ENCODE measurements around the gene MORN1.

Gene MORN1

GRCh38 chr1:2350501-2350900 is 40.9 kb downstream of the MORN1 start:
- DNase-seq (ENCODE audit: low read depth) = no peak

- no peak for DNase-seq (ENCODE audit: low read depth)
Observed at GRCh38 chr1:2349806-2350205, 41.5 kb downstream of the MORN1 start.

GRCh38 chr1:2348346-2349325 is 42.7 kb downstream of the MORN1 start:
- DNase-seq (ENCODE audit: low read depth) = no peak

GRCh38 chr1:2347896-2348295 is 43.5 kb downstream of the MORN1 start:
- no peak for DNase-seq (ENCODE audit: low read depth)

- DNase-seq (ENCODE audit: low read depth) = no peak
Observed at GRCh38 chr1:2347409-2347785, 44.0 kb downstream of the MORN1 start.

GRCh38 chr1:2346691-2347408 is 44.5 kb downstream of the MORN1 start:
- no peak for DNase-seq (ENCODE audit: low read depth)

GRCh38 chr1:2345297-2346075 is 45.9 kb downstream of the MORN1 start:
- no peak for DNase-seq (ENCODE audit: low read depth)

GRCh38 chr1:2344744-2345296 is 46.5 kb downstream of the MORN1 start:
- no peak for DNase-seq (ENCODE audit: low read depth)

- DNase-seq (ENCODE audit: low read depth) = no peak
Observed at GRCh38 chr1:2344121-2344681, 47.2 kb downstream of the MORN1 start.

GRCh38 chr1:2343023-2343935 is 48.1 kb downstream of the MORN1 start:
- no peak for DNase-seq (ENCODE audit: low read depth)

GRCh38 chr1:2342384-2343022 is 48.9 kb downstream of the MORN1 start:
- DNase-seq (ENCODE audit: low read depth) = no peak

- no peak for DNase-seq (ENCODE audit: low read depth)
Observed at GRCh38 chr1:2341706-2342383, 49.5 kb downstream of the MORN1 start.

- no peak for DNase-seq (ENCODE audit: low read depth)
Observed at GRCh38 chr1:2340918-2341254, 50.5 kb downstream of the MORN1 start.

- DNase-seq (ENCODE audit: low read depth) = no peak
Observed at GRCh38 chr1:2340086-2340917, 51.1 kb downstream of the MORN1 start.

- DNase-seq (ENCODE audit: low read depth) = no peak
Observed at GRCh38 chr1:2339206-2340085, 51.9 kb downstream of the MORN1 start.

- no peak for DNase-seq (ENCODE audit: low read depth)
Observed at GRCh38 chr1:2337501-2337900, 53.9 kb downstream of the MORN1 start.

- DNase-seq (ENCODE audit: low read depth) = no peak
Observed at GRCh38 chr1:2337081-2337480, 54.3 kb downstream of the MORN1 start.

- no peak for DNase-seq (ENCODE audit: low read depth)
Observed at GRCh38 chr1:2336499-2336898, 54.9 kb downstream of the MORN1 start.

Data from stimulated activated CD4-positive, alpha-beta T cell treated with anti-CD3 and anti-CD28 coated beads, Interleukin-2, amount 100 ng/mL, for 4 hours (primary cell).